ENCODE measurements around the gene FKBP2.

FKBP2 gene

GRCh38 chr11:64251016-64251752, 10.3 kb downstream of the FKBP2 start, which contains the start of gene PLCB3:
Gene PLCB3, plus strand, starts transcription at chr11:64251530. Its CDS starts 120 bp downstream, at chr11:64251650.
- peak within 1 kb of the TSS; percentile 79 for H3K9ac ChIP-seq (ENCODE audit: low read length)
- H3F3A ChIP-seq (ENCODE audit: insufficient read depth, low read length): 0 out of 2 replicates have a peak, but pooled peaks cover 3% of the 10 kb centered on the region
- 0 out of 2 replicates have a peak, but pooled peaks cover 7% of the 10 kb centered on the region for H3K36me3 ChIP-seq (ENCODE audit: insufficient read depth, low read length)
- H3K4me3 ChIP-seq (ENCODE audit: low read depth, low read length, poor library complexity, severe bottlenecking): peak within 1 kb of the TSS; percentile 71
- H4K20me1 ChIP-seq (ENCODE audit: insufficient read depth, low read length): no peaks in the 10 kb centered on the region
- peaks cover 38% of the 10 kb centered on the region for H3K4me1 ChIP-seq (ENCODE audit: insufficient read depth, low read length, severe bottlenecking)
- peak within 1 kb of the TSS; percentile 93 for H3K4me2 ChIP-seq (ENCODE audit: low read length)
- TF ChIP-seq CTCF (IDR thresholded peaks at IDR 0.05; ENCODE audit: low read length) (peak; percentile 62), EZH2 (IDR thresholded peaks at IDR 0.05; ENCODE audit: borderline replicate concordance, low read length) (no peak)
- no peak within 1 kb of the TSS for H3K27ac ChIP-seq (ENCODE audit: low read depth, low read length, poor library complexity, severe bottlenecking)
- H2AFZ ChIP-seq (ENCODE audit: low read length): no peak within 1 kb of the TSS
- no peaks in the 10 kb centered on the region for H3K9me2 ChIP-seq (ENCODE audit: low read depth, low read length)
- no peaks in the 10 kb centered on the region for H3K27me3 ChIP-seq (ENCODE audit: insufficient read depth, low read length)
- no peaks in the 10 kb centered on the region for H3K9me3 ChIP-seq (ENCODE audit: low read length)
- no peaks in the 10 kb centered on the region for H3K79me2 ChIP-seq (ENCODE audit: insufficient read depth, low read length)

- Histone ChIP-seq H3K4me3 (ENCODE audit: low read depth, low read length, poor library complexity, severe bottlenecking) (peak overlapping the region; percentile 71), H3K27me3 (ENCODE audit: insufficient read depth, low read length) (no peaks in the 10 kb centered on the region), H3K27ac (ENCODE audit: low read depth, low read length, poor library complexity, severe bottlenecking) (no peak overlapping the region), H3F3A (ENCODE audit: insufficient read depth, low read length) (0 out of 2 replicates have a peak, but pooled peaks cover 3% of the 10 kb centered on the region), H3K4me2 (ENCODE audit: low read length) (peak overlapping the region; percentile 91), H3K9me2 (ENCODE audit: low read depth, low read length) (no peaks in the 10 kb centered on the region), H3K9me3 (ENCODE audit: low read length) (no peaks in the 10 kb centered on the region), H3K36me3 (ENCODE audit: insufficient read depth, low read length) (0 out of 2 replicates have a peak, but pooled peaks cover 7% of the 10 kb centered on the region), H3K9ac (ENCODE audit: low read length) (peak overlapping the region; percentile 79), H3K79me2 (ENCODE audit: insufficient read depth, low read length) (no peaks in the 10 kb centered on the region), H3K4me1 (ENCODE audit: insufficient read depth, low read length, severe bottlenecking) (peaks cover 38% of the 10 kb centered on the region), H4K20me1 (ENCODE audit: insufficient read depth, low read length) (no peaks in the 10 kb centered on the region), H2AFZ (ENCODE audit: low read length) (no peak overlapping the region)
- TF ChIP-seq EZH2 (IDR thresholded peaks at IDR 0.05; ENCODE audit: borderline replicate concordance, low read length) (no peak), CTCF (IDR thresholded peaks at IDR 0.05; ENCODE audit: low read length) (no peak)
These were observed 10.8 kb downstream of the FKBP2 start for GRCh38 chr11:64251753-64252002.

DNA sequence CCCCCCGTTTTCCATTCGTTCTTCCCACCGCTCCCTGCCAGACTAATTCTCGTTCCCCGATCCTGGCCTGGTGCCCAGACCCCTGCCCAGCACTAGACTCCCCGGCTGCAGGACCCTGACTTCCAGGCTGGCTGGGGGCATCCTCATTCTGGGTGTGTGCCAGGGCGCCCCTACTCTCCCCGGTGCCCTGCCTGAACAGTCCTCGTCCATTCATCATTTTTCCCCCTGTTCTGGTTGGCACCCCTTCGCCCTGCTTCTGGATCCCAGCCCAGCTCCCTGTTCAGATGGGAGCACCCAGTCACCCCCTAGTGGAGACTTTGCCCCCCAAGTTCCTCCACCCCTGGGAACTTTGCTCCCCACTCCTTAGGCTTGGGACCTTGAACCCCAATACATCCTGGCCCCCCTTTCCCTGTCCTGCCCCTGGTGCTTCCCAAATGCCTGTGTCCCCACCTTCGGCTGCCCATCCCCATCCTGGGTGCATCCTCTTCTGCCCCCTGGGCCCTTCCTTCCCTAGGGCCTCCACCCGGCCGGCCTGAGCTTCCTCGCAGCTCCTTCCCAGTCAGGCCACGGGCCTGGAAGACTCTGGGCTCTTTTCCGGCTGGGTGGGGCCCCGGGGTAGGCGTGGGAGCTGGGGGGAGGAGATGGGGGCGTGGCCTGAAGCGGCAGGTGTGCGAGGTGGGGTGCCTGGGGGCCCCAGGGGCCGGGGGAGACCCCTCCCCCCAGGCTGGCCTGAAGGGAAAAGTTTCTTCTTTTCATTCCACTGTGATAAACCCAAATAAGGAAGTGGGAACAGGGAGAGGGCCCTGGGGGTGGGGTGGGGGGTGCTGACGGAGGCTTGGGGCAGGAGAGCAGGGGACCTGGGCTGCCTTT, 11.3 kb downstream of the FKBP2 start:
- H3K9ac ChIP-seq (ENCODE audit: low read length): peak overlapping the region; percentile 79
- H3K9me3 ChIP-seq (ENCODE audit: low read length): no peaks in the 10 kb centered on the region
- no peaks in the 10 kb centered on the region for H4K20me1 ChIP-seq (ENCODE audit: insufficient read depth, low read length)
- H3K9me2 ChIP-seq (ENCODE audit: low read depth, low read length): no peaks in the 10 kb centered on the region
- TF ChIP-seq CTCF (IDR thresholded peaks at IDR 0.05; ENCODE audit: low read length) (peak; percentile 50), EZH2 (IDR thresholded peaks at IDR 0.05; ENCODE audit: borderline replicate concordance, low read length) (no peak)
- peak overlapping the region; percentile 91 for H3K4me2 ChIP-seq (ENCODE audit: low read length)
- H3K4me3 ChIP-seq (ENCODE audit: low read depth, low read length, poor library complexity, severe bottlenecking): peak overlapping the region; percentile 71
- no peak overlapping the region for H3K27ac ChIP-seq (ENCODE audit: low read depth, low read length, poor library complexity, severe bottlenecking)
- no peak overlapping the region for H2AFZ ChIP-seq (ENCODE audit: low read length)
- H3F3A ChIP-seq (ENCODE audit: insufficient read depth, low read length): 0 out of 2 replicates have a peak, but pooled peaks cover 3% of the 10 kb centered on the region
- no peaks in the 10 kb centered on the region for H3K27me3 ChIP-seq (ENCODE audit: insufficient read depth, low read length)
- H3K4me1 ChIP-seq (ENCODE audit: insufficient read depth, low read length, severe bottlenecking): peaks cover 33% of the 10 kb centered on the region
- H3K36me3 ChIP-seq (ENCODE audit: insufficient read depth, low read length): 0 out of 2 replicates have a peak, but pooled peaks cover 7% of the 10 kb centered on the region
- H3K79me2 ChIP-seq (ENCODE audit: insufficient read depth, low read length): no peaks in the 10 kb centered on the region

All from OCI-LY1 (cell line).